ENCODE results near the gene FDX2.
"Not testable (repeated sequence)": the region's sequence is repeated elsewhere in the genome, so short reads cannot be mapped to it uniquely, and the experiment has no call there.

FDX2 gene

DNA sequence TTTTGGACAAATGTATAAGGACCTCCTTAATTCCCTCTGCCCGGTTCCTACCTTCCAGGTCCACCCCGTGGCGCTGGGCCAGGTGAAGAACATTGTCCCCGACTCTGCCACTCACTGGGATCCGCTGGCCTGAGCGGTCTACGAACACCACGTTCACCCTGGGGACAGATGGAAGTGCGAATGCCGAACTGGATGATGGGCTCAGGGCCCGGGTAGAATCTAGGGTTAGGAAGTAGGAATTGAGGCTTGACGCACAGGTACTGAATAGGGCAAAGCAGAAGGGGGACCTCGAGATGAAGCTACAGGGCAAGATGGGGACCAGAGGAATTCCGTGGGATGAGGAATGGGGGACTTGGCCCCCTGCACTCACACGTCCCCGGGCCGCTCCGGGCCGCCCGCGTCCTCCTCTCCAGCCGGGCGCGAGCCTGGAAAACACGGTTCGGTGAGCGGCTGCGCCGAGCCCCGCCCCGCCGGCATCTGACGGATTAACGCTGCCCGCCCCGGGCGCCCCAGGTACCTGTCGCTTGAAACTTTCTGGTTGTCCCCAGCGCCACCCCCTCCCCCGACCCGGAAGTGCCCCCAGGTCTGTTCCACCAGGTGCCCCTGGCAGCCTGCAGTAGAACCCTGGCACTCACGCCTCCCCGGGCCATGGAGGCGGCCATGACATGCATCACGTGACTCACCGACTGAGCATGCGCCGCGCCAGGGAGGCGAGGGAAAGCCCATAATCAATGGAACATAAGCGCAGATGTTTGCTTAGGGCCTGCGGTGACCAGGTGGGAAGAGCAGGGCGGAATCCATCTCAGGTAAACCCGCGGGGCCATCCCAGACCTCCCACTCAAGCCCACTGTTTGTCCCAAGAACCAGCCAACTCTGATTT, at the start of gene FDX2:
Gene FDX2, minus strand, starts transcription at position 681 of the 880 bp plus-strand sequence. Its CDS starts 19 bp downstream, at position 662.
- DNase-seq = peak; percentile 19 to 92 (median 78)

DNA sequence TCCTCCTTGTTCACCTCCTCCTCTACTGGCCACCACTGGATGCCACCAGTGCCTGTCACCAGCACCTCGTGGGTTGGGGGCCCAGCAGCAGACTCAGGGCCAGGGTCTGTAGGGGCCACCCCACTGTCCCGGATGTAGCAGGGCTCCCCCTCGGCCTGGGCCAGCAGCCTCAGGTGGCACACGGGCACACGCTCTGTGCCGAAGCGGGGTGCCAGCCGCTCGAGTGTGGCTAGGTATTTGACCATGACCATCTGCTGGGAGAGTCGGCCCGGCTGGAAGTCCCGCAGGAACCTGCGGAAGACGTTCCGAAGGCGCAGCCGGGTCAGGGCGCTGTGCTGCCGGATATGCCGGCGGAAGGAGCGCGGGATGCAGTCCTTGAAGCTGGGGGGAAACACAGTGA, 49.7 kb upstream of the FDX2 start:
- DNase-seq = no peak

DNA sequence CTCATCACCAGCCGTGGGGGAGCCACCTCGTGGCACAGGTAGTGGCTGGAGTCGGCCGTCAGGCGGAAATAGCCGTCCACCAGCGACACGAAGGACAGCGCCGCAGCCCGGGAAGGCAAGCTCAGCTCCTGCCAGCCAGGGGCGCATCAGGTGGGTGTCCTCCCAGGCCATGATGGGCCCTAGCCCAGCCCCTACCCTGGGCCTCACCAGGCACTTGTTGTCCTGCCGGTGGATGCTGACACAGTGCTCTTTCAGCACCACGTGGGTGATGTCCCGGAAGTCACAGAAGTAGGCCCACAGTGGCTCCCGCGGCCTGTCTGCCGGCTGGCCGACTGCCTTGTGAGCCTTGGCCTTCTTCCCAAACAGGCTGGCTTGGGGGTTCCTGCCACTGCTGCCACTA, 48.8 kb upstream of the FDX2 start:
- peak in 10 of 14 donors; percentile 6 to 78 (median 36) for DNase-seq

DNA sequence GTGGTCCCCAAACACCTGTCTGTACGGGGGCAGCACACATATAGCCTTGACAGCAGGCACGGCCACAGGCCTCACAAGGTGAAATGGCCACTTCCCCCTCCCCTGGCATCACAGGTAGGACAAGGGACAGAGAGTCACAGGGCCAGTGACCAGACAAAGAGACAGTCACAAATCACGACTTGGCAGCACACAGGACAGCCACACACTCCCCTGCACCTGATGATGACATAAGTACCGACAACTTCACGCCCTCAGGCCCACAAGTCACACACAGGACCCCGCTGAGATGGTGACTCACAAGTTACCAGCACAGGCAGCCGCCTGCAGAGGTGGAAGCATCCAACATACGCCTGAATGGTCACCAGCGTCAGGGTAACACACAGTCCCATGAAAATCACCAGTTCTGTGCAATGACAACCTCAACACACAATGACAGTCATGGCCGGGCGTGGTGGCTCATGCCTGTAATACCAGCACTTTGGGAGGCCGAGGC, 48.0 kb upstream of the FDX2 start:
- no peak for DNase-seq

DNA sequence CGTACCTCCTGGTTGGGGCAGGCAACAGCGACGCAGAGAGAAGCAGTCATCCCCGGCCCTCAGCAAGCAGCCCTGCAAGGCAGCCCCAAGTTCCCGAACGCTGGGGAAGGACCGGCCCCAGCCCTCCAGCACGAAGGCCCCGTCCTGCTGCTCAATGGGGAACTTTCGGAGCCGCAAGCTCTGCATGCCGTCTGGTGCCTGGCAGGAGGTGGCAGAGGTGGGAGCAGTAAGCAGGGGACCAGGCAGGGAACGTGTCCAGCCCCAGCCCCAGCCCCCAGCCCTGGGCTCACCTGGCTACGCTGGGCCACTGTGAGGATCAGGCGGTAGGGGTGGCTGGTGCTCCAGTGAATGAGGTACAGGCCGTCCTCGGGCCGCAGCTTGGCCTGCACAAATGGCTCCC, 46.4 kb upstream of the FDX2 start:
- DNase-seq = no peak

DNA sequence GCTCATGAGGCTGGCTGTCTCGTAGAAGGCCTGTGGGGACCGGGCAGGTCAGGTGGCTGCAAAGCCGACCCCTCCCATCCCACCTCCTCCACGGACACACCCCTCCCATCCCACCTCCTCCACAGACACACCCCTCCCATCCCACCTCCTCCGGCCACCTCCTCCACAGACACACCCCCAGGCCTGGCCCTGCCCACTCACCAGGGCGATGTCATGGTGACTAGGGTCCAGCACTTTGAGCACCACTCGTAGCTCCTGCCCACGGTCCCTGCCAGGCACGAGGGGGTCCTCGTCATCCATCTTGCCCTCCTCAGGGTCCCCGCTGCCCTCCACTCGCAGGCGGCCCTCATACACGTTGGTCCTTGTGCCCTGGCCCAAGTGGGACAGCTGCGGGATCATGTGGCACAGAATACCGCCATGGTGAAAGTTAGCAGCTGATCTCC, 45.8 kb upstream of the FDX2 start:
- no peak for DNase-seq

DNA sequence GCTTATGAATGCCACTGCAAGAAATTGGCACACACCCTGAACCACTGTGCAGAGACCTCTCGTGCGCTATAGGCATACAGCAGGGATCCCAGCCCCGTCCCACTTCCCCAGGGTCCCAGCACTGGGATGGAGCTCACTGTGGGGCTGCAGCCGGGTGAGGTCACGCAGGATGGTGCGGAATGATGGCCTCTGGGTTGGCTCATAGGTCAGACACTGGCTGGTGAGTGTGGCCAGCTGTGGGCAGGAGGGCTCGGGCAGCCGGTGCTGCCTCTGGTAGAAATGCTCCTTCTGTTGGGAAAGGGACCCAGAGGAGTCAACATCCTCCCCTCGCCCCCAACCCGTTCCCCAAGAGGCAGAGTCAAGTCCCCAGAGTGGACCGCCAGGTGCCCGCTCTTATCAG, 40.6 kb upstream of the FDX2 start:
- DNase-seq = no peak

DNA sequence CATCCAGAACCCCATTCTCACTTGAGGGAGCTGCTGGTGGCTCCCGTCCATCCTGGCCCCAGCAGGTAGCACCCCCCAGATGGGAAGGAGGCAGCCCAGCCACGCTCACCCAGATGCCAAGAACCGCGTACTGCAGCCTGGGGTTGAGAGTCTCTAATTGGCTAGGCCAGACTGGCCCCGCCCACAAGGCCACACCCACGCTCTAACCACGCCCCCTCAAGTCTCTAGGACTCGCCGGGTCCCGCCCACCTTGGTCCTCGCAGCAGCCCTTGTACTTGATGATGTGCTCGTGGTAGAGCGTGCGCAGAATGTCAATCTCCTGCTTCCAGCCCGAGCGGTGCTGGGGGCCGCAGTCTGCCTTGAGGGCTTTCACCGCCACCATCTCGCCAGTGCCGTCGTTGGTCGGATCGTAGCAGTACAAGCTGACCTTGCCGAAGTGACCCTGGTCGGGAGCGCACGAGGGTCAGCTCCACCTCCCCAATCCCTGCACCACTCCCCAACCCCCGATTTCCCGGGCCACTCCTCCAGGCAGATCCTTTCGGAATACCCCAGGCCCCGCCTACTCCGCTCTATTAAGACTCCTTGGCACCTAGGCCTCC, 38.1 kb upstream of the FDX2 start:
- no peak for DNase-seq

DNA sequence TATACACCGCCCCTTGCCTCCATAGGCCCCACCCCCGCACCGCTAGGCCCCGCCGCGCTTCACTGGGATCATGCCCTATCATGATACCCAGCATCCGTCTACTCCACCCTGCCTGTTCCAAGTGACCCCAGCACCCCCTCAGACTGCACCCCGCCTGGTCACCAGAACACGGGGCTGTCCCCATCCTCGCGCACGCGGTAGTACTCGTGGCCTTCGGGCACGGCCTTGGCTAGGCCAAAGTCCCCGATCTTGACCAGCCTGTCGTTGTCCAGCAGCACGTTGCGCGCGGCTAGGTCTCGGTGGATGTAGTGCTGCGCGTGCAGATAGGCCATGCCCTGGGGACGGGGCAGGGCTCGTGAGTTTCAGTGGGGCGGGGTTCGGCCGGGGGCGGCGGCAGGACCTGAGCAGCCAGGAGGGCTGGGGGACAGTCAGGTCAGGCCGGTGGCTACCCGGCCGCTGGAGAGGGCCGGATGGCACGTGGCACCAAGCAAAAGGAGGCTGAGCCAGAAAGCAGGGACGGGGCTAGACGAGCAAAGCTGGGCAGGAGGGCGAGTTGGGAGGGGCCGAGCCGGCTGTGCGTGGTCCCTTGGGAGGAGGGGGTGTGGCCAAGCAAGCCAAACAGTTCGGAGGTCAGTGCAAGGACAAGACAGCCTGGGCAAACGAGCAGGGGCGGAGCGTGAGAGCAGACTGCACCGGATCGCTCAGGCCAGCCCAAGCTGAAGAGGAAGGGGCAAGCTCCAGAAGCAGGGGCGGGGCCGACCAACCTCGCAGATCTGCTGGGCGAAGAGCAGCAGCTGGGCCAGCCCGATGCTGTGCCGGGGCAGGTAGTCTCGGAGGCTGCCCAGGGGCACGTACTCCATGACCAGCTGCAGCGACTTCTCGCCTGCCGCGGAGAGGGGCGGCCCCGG, 37.2 kb upstream of the FDX2 start:
- no peak for DNase-seq

DNA sequence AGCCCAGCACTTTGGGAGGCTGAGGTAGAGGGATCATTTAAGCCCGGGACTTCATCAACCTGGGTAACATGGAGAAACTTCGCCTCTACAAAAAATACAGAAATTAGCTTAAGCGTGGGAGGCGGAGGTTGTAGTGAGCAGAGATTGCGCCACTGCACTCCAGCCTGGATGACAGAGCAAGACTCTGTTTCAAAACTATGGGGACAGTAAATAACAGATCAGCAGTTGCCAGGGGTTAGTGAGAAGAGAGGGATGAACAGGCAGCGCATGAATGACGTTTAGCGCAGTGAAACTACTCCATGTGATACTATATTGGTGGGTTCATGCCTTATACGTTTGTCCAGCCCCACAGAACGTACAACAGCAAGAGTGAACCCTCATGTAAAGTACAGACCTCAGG, 30.7 kb upstream of the FDX2 start:
- DNase-seq = no peak

DNA sequence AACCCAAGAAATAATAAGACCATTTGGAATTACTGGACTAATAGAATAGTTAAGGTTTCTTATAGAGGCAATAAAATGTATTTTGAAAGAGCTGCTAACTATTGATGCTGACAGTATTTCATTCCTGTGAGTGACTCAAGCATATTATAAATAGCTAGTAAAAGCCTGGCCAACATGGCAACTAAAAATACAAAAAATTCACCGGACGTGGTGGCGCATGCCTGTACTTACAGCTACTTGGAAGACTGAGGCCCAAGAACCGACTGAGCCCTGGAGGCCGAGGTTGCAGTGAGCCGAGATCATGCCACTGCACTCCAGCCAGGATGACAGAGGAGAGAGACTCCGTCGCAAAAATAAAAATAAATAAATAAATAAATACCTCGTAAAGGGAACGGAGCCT, 29.0 kb upstream of the FDX2 start:
- DNase-seq = no peak

DNA sequence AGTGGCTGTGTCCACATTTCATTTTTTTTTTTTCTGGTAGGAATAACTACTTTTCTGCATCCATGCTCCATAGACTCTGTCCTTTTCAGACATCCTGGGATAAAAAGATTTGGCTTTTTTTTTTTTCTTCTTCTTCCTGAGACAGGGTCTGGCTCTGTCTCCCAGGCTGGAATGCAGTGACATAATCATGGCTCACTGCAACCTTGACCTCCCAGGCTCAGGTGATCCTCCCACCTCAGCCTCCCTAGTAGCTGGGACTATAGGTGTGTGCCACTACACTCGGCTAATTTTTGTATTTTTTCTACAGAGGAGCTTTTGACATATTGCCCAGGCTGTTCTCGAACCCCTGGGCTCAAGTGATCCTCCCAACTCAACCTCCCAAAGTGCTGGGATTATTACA, 27.7 kb upstream of the FDX2 start:
- DNase-seq = no peak

DNA sequence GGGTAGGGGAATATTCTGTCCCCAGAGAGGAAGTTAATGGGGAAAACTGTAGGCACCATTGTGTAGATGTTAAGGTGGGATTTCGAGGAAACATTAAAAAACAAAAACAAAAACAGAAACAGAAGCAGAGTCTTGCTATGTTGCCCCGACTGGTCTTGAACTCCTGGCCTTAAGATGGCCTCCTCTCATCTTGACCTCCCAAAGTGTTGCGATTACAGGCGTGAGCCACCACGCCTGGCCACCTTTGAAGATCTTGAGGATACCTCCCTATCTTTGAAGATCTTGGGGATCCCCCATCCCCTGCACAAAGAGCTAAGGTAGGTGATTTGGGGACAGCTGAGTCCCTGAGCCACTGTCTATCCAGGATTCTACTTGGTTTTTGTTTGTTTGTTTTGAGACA, 24.2 kb upstream of the FDX2 start:
- no peak for DNase-seq

DNA sequence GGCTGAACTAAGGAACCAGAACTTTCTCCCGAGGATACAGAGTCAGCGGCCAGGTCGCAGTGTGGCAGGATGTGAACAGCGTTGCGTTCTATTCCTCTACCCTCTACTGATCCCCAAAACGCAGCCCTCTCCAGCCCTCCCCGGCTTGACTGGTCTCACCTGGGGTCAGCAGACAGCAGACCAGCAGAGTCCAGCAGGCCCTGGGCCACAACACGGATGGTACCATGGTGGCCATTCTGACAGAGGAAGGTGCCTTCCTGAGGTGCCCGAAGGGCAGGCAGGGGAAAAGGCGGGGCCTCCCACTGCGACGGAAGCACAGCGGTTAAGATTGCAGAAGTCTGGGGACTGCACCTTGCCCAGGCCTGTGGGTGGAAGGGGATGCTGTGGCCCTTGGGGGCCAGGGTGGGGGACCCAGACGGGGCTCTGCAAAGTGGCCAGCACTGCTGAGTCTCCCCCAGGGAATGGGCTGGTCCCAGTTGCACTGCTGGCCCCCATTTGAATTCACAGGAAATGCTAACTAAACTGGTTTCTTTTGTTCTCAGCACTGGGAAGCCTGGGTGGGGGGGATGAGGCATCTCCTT, 23.7 kb upstream of the FDX2 start, which contains the start of gene ICAM3:
Gene ICAM3, minus strand, starts transcription at position 245 of the 581 bp plus-strand sequence. Its CDS starts 10 bp downstream, at position 235.
- DNase-seq = no peak

DNA sequence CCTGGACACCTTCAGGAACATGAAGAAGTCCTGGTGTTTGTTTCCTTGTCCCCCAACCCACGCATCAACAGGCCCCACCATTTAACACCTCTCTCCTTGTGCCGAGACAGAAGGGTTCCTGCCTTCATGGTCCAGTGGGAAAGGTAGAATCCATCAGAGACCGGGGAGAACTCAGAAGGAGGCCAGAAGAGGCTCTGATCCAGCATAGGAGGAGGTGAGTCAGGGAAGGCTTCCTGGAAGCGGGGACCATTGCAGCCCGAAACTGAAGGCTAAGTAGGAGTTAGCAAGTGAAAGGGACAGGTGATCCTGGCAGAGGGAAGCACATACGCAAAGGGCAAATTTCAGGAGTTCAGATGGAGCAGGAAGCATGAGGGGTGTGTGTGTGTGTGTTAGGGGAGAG, 23.1 kb upstream of the FDX2 start:
- no peak for DNase-seq

DNA sequence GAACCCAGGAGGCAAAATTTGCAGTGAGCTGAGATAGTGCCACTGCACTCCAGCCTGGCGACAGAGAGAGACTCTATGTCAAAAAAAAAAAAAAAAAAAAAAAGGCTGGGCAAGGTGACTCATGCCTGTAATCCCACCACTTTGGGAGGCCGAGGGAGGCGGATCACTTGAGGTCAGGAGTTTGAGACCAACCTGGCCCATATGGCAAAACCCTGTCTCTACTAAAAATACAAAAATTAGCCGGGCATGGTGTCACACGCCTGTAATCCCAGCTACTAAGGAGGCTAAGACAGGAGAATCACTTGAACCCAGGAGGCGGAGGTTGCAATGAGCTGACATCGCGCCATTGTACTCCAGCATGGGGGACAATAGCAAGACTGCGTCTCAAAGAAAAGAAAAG, 20.9 kb upstream of the FDX2 start:
- DNase-seq = not testable (repeated sequence)

DNA sequence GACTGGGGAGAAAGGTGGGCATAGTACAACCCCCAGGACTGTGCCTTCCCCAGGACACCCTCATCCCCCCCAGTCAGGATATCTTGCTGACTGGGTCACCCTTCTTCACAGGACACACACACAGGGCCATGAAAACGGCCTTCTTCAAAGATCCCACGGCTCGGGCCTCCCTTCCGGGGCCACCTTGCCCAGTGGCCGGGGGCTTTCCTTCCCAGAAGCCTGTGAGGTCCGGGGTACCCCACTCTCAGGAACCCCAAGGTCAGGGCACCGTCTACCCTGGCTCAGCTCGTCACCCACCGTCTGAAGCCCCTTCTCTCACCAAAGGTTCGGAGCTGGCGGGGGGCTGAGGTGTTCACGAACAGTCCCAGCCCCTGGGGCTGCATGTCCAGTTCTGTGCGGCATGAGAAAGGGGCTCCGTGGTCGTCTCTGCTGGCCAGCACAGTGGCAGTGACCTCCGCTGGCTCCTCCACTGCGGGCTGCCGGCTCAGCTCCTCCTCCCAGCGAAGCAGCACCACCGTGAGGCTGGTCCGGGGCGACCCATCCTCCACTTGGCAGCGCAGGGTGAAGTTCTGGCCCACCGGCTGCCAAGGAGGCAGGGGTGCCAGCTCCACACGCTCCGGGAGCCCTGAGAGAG, 19.7 kb upstream of the FDX2 start:
- DNase-seq = peak in 3 of 14 donors; percentile 3 to 28 (median 9)

DNA sequence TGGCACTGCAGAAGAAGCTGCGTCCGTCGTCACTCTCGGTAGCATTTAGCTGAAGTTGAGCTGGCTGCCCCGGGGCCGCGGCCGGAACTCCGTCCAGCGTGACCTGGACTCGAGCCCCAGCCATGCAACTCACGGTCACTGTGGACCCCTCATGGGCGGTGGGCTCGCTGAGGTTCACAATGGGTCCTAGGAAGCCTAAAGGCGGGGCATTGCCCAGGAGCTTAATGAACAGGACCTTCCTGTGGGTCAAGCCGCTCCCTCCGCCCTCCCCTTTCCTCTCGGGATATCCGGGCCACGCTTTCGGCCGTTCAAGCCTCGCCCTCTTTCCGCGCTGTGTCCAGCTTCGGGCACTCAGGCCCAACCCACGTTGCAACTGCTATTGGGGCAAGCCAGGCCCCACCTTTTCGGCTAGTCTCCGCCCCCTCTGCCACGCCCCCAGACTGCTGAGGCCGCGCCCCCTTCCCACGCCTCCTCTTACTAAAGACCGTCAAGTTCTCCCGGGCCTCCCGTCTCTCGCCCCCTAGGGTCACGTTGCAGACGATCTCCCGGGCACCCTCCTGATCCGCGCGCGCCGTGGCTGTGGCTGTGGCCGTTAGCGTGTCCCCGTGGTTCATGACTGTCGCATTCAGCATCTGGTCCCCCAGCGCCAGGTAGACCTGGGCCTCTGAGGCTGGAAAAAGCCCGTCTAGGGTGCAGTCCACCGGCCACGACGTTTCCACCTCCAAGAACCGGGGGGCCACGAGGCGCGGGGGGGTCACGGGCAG, 19.0 kb upstream of the FDX2 start:
- DNase-seq = peak in 13 of 14 donors; percentile 9 to 80 (median 49)

DNA sequence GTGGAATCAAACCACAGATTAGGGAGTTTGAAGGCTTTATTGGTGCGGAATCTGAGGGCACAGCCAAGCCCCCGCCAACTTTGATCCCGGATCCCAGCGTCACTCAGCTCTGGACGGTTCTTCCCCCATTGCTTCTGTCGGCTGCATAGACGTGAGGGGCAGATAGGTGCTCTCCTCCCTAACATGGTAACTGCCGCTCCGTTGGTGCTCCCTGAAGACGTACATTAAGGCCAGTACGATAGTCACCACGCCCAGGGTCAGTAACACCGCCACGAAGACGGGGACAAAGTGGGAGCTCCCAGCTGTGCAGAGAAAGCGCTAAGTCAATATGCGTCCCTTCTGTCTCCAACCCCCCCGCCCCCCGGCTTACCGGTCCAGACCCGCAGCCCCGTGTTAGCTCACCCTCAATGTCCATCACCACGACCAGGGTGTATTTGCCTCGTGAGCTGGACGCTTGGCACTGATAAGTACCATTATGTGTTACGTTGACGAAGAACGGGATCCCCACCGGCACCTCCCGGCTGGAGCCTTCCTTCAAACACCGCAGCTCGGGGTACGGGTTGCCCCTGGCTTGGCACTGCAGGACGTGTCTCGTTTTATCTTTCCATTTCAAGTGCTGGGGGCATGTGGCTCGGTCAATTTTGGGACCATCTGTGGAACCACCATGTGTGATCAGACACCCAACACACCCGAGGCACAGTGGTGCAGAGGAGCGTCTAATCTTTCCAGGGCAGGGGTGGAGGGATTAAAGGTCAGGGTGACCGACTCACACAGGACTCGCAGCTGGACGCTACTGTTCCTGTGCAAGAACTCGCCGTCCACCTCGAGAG, 18.2 kb upstream of the FDX2 start:
- DNase-seq = no peak

Measured in C1 segment of cervical spinal cord (tissue), 14 donors.